GM19043 (cell line): ENCODE measurements around the gene COX7A2L.
A peak's percentile ranks its signal among the peaks of the same experiment; 100 is the strongest.
"Not testable (repeated sequence)": the region's sequence is repeated elsewhere in the genome, so short reads cannot be mapped to it uniquely, and the experiment has no call there.

ENCODE experiments used
- ATAC-seq: cut with Tn5 transposase; IDR thresholded peaks from one replicate; pipeline ENCODE4 v1.9.1; 2021; ENCODE audit warnings: low read depth; ENCODE audit not compliant: unreplicated experiment

Gene COX7A2L

GRCh38 chr2:42360890-42361727, at the start of gene COX7A2L:
Gene COX7A2L, minus strand, starts transcription at chr2:42361217. Its CDS starts 56 bp downstream, at chr2:42361161.
- ATAC-seq: peak; percentile 91

GRCh38 chr2:42408009-42408408, 47.0 kb upstream of the COX7A2L start:
- no peak for ATAC-seq

GRCh38 chr2:42407476-42407875, 46.5 kb upstream of the COX7A2L start:
- ATAC-seq: no peak

GRCh38 chr2:42404676-42405075, 43.7 kb upstream of the COX7A2L start:
- ATAC-seq: no peak

- no peak for ATAC-seq
Observed at GRCh38 chr2:42401773-42402172, 40.8 kb upstream of the COX7A2L start.

- not testable (repeated sequence) for ATAC-seq
Observed at GRCh38 chr2:42398052-42398451, 37.0 kb upstream of the COX7A2L start.

GRCh38 chr2:42393320-42393719, 32.3 kb upstream of the COX7A2L start:
- ATAC-seq: not testable (repeated sequence)

GRCh38 chr2:42392191-42392590, 31.2 kb upstream of the COX7A2L start:
- ATAC-seq: no peak

- no peak for ATAC-seq
Observed at GRCh38 chr2:42390401-42390969, 29.5 kb upstream of the COX7A2L start.

GRCh38 chr2:42386682-42387081, 25.7 kb upstream of the COX7A2L start:
- no peak for ATAC-seq

GRCh38 chr2:42385225-42385624, 24.2 kb upstream of the COX7A2L start:
- no peak for ATAC-seq

GRCh38 chr2:42383855-42384530, 23.0 kb upstream of the COX7A2L start:
- no peak for ATAC-seq

- no peak for ATAC-seq
Observed at GRCh38 chr2:42382144-42382543, 21.1 kb upstream of the COX7A2L start.

- not testable (repeated sequence) for ATAC-seq
Observed at GRCh38 chr2:42380026-42380425, 19.0 kb upstream of the COX7A2L start.

GRCh38 chr2:42378415-42378814, 17.4 kb upstream of the COX7A2L start:
- no peak for ATAC-seq

GRCh38 chr2:42376758-42377157, 15.7 kb upstream of the COX7A2L start:
- no peak for ATAC-seq

GRCh38 chr2:42372474-42373200, 11.6 kb upstream of the COX7A2L start:
- ATAC-seq: no peak

GRCh38 chr2:42371611-42372473, 10.8 kb upstream of the COX7A2L start:
- no peak for ATAC-seq

- ATAC-seq: no peak
Observed at GRCh38 chr2:42369532-42370229, 8.7 kb upstream of the COX7A2L start.
